HepG2 (cell line): ENCODE results near the gene IQSEC1.

Source experiments
- CTCF ChIP-seq: sonication (generic); formaldehyde crosslinking; IDR thresholded peaks from 2 replicates; pipeline ENCODE4 v1.5.0; 2020; ENCODE audit warnings: mild to moderate bottlenecking, missing genetic modification reagents, moderate library complexity
- GPBP1L1 ChIP-seq: sonication (generic); formaldehyde crosslinking; IDR thresholded peaks from 2 replicates; pipeline ENCODE4 v1.5.0; 2020; ENCODE audit warnings: mild to moderate bottlenecking, missing genetic modification reagents
- HCFC1 ChIP-seq: fragments of 150-350 bp; IDR thresholded peaks from 2 replicates; pipeline ENCODE4 v1.6.1; 2014; ENCODE audit warnings: low read depth, low read length
- SETDB1 ChIP-seq: sonication (generic); formaldehyde crosslinking; IDR thresholded peaks from 2 replicates; pipeline ENCODE4 v1.5.1; 2020; ENCODE audit warnings: missing genetic modification reagents, mild to moderate bottlenecking, borderline replicate concordance
- SOX5 ChIP-seq: IDR thresholded peaks from 2 replicates; pipeline ENCODE4 v1.6.1; 2016; ENCODE audit warnings: borderline replicate concordance
- ZBTB4 ChIP-seq: sonication (generic); formaldehyde crosslinking; IDR thresholded peaks from 2 replicates; pipeline ENCODE4 v1.4.0; 2020; ENCODE audit warnings: missing genetic modification reagents, mild to moderate bottlenecking, borderline replicate concordance
- TF ChIP-seq, protein P1 (sequence below): IDR thresholded peaks from 2 replicates; pipeline ENCODE4 v1.6.1; 2012; ENCODE audit warnings: inconsistent platforms

GRCh38 chr3:13077431-13078162, 4.4 kb upstream of the IQSEC1 start:
- no peak for TF ChIP-seq ZBTB4 (CRISPR knock-in tag)
- no peak for TF ChIP-seq SETDB1 (CRISPR knock-in tag)
- no peak for TF ChIP-seq HCFC1
- no peak for TF ChIP-seq GPBP1L1 (CRISPR knock-in tag)
- no peak for TF ChIP-seq CTCF (CRISPR knock-in tag)
- TF ChIP-seq, protein P1, sequence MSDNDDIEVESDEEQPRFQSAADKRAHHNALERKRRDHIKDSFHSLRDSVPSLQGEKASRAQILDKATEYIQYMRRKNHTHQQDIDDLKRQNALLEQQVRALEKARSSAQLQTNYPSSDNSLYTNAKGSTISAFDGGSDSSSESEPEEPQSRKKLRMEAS, result no peak
- no peak for TF ChIP-seq SOX5 (CRISPR knock-in tag)
